Measurements from ENCODE around the gene DPP6. TPM values are rescaled to one million over a fixed set of nuclear protein-coding genes. Genes with fewer than 3 reads are reported as not detected.

DPP6 gene
- polyA plus RNA-seq, 2 of the 4 experiments (the other 2 are of a cell fraction) = not detected

GRCh38 chr7:154693661-154694060 is 641.5 kb downstream of the DPP6 start:
- H3K4me3 ChIP-seq = no peak overlapping the region
- no peak overlapping the region for H3K4me2 ChIP-seq
- H3K4me1 ChIP-seq = no peaks in the 10 kb centered on the region
- no peak overlapping the region for H3K27ac ChIP-seq
- TF ChIP-seq CBX8 (IDR thresholded peaks at IDR 0.05) (no peak), REST (IDR thresholded peaks at IDR 0.05) (no peak), GATA3 (IDR thresholded peaks at IDR 0.05; ENCODE audit: borderline replicate concordance) (no peak), RARB (CRISPR knock-in tag; IDR thresholded peaks at IDR 0.05) (no peak), POLR2A (IDR thresholded peaks at IDR 0.05; ENCODE audit: low read length) (no peak), BCL3 (IDR thresholded peaks at IDR 0.05) (no peak), HOXA7 (CRISPR knock-in tag; IDR thresholded peaks at IDR 0.05) (no peak), CHD2 (IDR thresholded peaks at IDR 0.05; ENCODE audit: low read length, partially characterized antibody) (no peak), EHF (CRISPR knock-in tag; IDR thresholded peaks at IDR 0.05) (no peak), TFCP2L1 (CRISPR knock-in tag; IDR thresholded peaks at IDR 0.05) (no peak), CHD4 (IDR thresholded peaks at IDR 0.05; ENCODE audit: borderline replicate concordance) (no peak), FOXS1 (CRISPR knock-in tag; IDR thresholded peaks at IDR 0.05) (no peak), HOXB13 (CRISPR knock-in tag; IDR thresholded peaks at IDR 0.05; ENCODE audit: low read depth) (no peak), ZNF302 (CRISPR knock-in tag; IDR thresholded peaks at IDR 0.05) (no peak)
- TF ChIP-seq, protein P1, sequence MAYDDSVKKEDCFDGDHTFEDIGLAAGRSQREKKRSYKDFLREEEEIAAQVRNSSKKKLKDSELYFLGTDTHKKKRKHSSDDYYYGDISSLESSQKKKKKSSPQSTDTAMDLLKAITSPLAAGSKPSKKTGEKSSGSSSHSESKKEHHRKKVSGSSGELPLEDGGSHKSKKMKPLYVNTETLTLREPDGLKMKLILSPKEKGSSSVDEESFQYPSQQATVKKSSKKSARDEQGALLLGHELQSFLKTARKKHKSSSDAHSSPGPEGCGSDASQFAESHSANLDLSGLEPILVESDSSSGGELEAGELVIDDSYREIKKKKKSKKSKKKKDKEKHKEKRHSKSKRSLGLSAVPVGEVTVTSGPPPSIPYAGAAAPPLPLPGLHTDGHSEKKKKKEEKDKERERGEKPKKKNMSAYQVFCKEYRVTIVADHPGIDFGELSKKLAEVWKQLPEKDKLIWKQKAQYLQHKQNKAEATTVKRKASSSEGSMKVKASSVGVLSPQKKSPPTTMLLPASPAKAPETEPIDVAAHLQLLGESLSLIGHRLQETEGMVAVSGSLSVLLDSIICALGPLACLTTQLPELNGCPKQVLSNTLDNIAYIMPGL (CRISPR knock-in tag; IDR thresholded peaks at IDR 0.05; ENCODE audit: borderline replicate concordance) = no peak
- CTCF ChIA-PET = interaction anchor here (0.6 to 0.7 kb wide), 2 partner anchors 53 to 1286 kb away, joined by 3 read pairs; no protein-coding TSS in a partner anchor
- no peaks in the 10 kb centered on the region for H3K9me3 ChIP-seq
- DNase-seq (ENCODE audit: low read depth in 1 of 2, low spot score in 1 of 2) = no peak
- WGBS (ENCODE audit: missing lambda C conversion rate) = 7% methylated on average over 4 of the region's 4 CpGs
- FAIRE-seq = no peak
- no peak for ATAC-seq
- POLR2A ChIA-PET = no interaction called here

DNA sequence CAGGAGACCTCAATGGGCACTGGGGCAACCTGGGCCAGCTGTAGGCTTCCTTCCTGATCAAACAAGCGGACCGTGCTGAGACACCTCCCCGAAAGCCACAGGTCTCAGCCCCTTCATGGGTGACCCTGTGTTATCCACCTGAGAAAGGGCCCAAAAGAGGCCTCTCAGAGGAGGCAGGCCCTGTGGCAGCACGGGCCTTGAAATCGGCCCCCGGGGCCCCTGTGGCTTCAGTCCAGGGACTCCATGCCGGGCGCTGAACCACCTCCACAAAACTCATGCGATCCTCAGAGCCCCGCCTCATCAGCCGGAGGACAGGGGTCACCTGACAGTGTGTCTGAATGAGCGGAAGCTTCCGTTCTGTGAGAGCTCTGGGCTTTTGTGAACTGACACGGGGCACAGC is 643.6 kb downstream of the DPP6 start:
- ATAC-seq = no peak
- FAIRE-seq = no peak
- TF ChIP-seq, protein P2, sequence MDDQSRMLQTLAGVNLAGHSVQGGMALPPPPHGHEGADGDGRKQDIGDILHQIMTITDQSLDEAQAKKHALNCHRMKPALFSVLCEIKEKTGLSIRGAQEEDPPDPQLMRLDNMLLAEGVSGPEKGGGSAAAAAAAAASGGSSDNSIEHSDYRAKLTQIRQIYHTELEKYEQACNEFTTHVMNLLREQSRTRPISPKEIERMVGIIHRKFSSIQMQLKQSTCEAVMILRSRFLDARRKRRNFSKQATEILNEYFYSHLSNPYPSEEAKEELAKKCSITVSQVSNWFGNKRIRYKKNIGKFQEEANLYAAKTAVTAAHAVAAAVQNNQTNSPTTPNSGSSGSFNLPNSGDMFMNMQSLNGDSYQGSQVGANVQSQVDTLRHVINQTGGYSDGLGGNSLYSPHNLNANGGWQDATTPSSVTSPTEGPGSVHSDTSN (IDR thresholded peaks at IDR 0.05) = no peak
- TF ChIP-seq RCOR1 (IDR thresholded peaks at IDR 0.05; ENCODE audit: low read depth, low read length) (no peak), EHF (CRISPR knock-in tag; IDR thresholded peaks at IDR 0.05) (no peak), ZFP36 (IDR thresholded peaks at IDR 0.05; ENCODE audit: borderline replicate concordance, partially characterized antibody) (no peak), EP300 (IDR thresholded peaks at IDR 0.05) (no peak), HOXB13 (CRISPR knock-in tag; IDR thresholded peaks at IDR 0.05; ENCODE audit: low read depth) (no peak), BCL3 (IDR thresholded peaks at IDR 0.05) (no peak), SREBF2 (IDR thresholded peaks at IDR 0.05) (no peak), E2F6 (IDR thresholded peaks at IDR 0.05; ENCODE audit: borderline replicate concordance, low read depth) (no peak), FOSB (CRISPR knock-in tag; IDR thresholded peaks at IDR 0.05) (no peak), ZSCAN20 (CRISPR knock-in tag; IDR thresholded peaks at IDR 0.05) (no peak), KDM5A (IDR thresholded peaks at IDR 0.05) (no peak), NFE2L2 (conservative IDR thresholded peaks at IDR 0.05; ENCODE audit: low read length) (no peak)
- DNase-seq (ENCODE audit: low read depth in 1 of 2, low spot score in 1 of 2) = no peak
- Histone ChIP-seq H3K4me3 (no peak overlapping the region), H3K4me2 (no peak overlapping the region), H3K27ac (no peak overlapping the region), H3K4me1 (no peaks in the 10 kb centered on the region), H3K9me3 (no peaks in the 10 kb centered on the region)
- 49% methylated on average over 8 of the region's 14 CpGs for WGBS (ENCODE audit: missing lambda C conversion rate)
- ChIA-PET CTCF (no interaction called here), POLR2A (no interaction called here)
